ENCODE results near the gene VIPR2.
"Not testable (repeated sequence)": the region's sequence is repeated elsewhere in the genome, so short reads cannot be mapped to it uniquely, and the experiment has no call there.

VIPR2 gene

GRCh38 chr7:159165352-159165751 is 20.7 kb upstream of the VIPR2 start:
- DNase-seq (ENCODE audit: extremely low read depth, low read depth) = no peak
- TF ChIP-seq, protein P1, sequence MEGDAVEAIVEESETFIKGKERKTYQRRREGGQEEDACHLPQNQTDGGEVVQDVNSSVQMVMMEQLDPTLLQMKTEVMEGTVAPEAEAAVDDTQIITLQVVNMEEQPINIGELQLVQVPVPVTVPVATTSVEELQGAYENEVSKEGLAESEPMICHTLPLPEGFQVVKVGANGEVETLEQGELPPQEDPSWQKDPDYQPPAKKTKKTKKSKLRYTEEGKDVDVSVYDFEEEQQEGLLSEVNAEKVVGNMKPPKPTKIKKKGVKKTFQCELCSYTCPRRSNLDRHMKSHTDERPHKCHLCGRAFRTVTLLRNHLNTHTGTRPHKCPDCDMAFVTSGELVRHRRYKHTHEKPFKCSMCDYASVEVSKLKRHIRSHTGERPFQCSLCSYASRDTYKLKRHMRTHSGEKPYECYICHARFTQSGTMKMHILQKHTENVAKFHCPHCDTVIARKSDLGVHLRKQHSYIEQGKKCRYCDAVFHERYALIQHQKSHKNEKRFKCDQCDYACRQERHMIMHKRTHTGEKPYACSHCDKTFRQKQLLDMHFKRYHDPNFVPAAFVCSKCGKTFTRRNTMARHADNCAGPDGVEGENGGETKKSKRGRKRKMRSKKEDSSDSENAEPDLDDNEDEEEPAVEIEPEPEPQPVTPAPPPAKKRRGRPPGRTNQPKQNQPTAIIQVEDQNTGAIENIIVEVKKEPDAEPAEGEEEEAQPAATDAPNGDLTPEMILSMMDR (IDR thresholded peaks at IDR 0.05; ENCODE audit: low read depth, low read length) = no peak

DNA sequence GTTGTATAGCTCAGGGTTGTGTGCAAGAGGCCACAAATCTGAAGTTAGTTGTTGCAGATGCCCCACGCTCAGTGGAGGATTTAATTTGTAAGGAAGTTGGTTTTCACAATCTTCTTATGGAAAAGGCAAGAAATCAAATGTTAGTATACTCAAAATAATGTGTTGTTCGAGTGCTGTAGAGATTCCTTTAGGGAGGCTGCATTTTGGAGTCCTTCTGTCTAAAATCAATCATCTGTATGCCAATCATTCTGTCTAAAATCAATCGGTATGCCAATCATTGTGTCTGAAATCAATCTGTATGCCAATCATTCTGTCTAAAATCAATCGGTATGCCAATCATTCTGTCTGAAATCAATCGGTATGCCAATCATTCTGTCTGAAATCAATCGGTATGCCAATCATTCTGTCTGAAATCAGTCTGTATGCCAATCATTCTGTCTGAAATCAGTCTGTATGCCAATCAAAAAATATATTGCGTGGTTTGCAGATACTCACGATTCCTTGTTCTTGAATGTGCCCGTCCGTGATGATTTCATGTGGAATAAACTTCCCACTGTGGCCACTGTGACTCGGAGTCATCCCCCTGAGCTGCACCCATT is 19.1 kb upstream of the VIPR2 start:
- not testable (repeated sequence) for DNase-seq (ENCODE audit: extremely low read depth, low read depth)

GRCh38 chr7:159162050-159162626 is 17.5 kb upstream of the VIPR2 start:
- not testable (repeated sequence) for DNase-seq (ENCODE audit: extremely low read depth, low read depth)

GRCh38 chr7:159160450-159160849 is 15.8 kb upstream of the VIPR2 start:
- TF ChIP-seq, protein P1 (IDR thresholded peaks at IDR 0.05; ENCODE audit: low read depth, low read length) = no peak
- DNase-seq (ENCODE audit: extremely low read depth, low read depth) = no peak

DNA sequence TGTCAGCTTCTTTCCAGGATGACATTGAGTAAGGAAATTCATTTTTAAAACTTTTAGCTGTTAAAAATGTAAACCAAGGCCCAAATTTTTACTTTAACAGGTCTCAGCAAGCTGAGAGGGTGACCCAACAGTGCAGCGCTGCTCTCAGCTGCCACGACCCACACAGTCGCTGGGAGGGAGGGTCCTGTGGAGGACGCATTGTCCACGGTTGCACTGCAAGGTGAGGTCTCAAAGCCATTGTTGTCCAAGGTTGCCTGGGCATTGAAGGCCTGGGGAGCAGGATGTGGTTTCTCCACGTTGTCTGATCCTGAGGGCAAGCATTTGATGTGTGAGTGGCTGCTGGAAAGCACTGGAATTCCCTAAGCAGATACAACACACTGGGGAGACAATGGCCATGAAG is 15.1 kb upstream of the VIPR2 start:
- DNase-seq (ENCODE audit: extremely low read depth, low read depth) = no peak
- TF ChIP-seq, protein P1 (IDR thresholded peaks at IDR 0.05; ENCODE audit: low read depth, low read length) = no peak

GRCh38 chr7:159158888-159159405 is 14.3 kb upstream of the VIPR2 start:
- TF ChIP-seq, protein P1 (IDR thresholded peaks at IDR 0.05; ENCODE audit: low read depth, low read length) = no peak
- DNase-seq (ENCODE audit: extremely low read depth, low read depth) = no peak

DNA sequence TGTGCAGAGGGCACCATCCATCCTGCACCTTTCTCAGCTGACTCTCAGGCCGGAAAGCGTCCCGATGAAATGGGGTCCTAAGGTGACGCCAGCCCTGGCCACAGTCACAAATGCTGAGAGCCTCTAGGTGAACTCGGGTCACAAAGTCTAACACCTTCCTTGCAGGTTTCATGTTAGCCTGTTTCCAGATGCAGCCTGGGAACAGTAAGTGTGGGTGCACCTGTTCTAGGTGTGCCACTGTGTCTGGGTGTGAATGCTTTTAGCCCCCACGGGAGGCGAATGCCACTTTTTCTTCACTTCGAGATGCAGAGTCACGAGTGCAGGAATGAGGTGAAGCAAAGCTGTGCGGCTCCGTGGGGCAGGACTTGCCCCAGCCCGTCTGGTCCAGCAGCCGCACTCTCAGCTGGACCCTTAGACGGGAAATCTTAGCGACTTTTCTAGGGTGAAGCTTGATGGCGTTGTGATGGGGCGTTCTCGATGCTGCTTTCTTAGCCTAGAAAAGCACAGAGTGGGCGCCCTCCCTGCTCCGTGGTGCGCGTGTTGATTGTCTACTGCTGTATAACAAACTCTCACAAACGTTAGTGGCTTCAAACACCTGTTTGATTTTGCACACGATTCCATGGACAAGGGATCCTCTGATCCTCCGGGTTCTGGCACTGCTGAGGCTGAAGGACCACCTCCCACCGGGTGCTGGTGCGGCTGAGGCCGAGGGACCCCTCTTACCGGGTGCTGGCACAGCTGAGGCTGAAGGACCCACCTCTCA is 13.6 kb upstream of the VIPR2 start:
- DNase-seq (ENCODE audit: extremely low read depth, low read depth) = no peak
- TF ChIP-seq, protein P1 (IDR thresholded peaks at IDR 0.05; ENCODE audit: low read depth, low read length) = no peak

DNA sequence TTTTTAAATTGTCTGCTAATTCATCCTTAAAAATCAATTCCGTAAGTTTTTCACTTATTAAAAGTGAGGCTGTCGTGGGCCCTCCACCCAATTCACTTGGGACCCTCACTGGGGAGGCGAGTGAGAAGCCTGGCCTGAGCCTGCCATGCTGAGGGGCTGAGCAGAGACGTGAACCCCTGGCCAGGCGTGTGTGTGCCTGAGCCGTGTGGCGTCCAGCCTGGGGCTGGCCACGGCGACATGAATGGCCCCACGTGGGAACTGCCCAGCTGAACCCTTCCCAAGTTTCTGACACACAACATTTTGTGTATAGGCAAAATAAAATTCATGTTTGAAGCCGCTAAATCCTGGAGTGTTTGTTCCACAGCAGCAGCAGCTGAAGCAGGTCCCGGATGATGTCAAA is 13.0 kb upstream of the VIPR2 start:
- TF ChIP-seq, protein P1 (IDR thresholded peaks at IDR 0.05; ENCODE audit: low read depth, low read length) = no peak
- DNase-seq (ENCODE audit: extremely low read depth, low read depth) = no peak

Data from AG09319 (cell line).